Activated CD8-positive, alpha-beta memory T cell treated with anti-CD3 and anti-CD28 coated beads, Interleukin-2, amount 10 ng/mL, durations not matched to agents 7 days and 5 days (primary cell): ENCODE measurements around the gene SPANXN2. TPM values are rescaled to one million over a fixed set of nuclear protein-coding genes. Genes with fewer than 3 reads are reported as not detected.
"Not testable (repeated sequence)": the region's sequence is repeated elsewhere in the genome, so short reads cannot be mapped to it uniquely, and the experiment has no call there.

Experiments
- ATAC-seq: fragments of 150-1000 bp; cut with Tn5 transposase; one replicate; pipeline ENCODE4 v1.10.0; 2021; ENCODE audit warnings: moderate library complexity
- CTCF ChIA-PET: fragments of 350-600 bp; sonication (Branson Sonifier 250); formaldehyde crosslinking; loops from one replicate; lab custom pipeline; 2021; ENCODE audit warnings: antibody characterized with exemption; lab: Charles Lee
- DNase-seq: peaks from one replicate; pipeline ENCODE4 v3.0.0-alpha.2; 2020
- H3K27ac Mint-ChIP-seq: one replicate; pipeline ENCODE4 v1.8.0; 2021; ENCODE audit warnings: mild to moderate bottlenecking, mixed read lengths
- H3K27me3 Mint-ChIP-seq: one replicate; pipeline ENCODE4 v1.8.0; 2021; ENCODE audit warnings: mixed read lengths
- H3K36me3 Mint-ChIP-seq: one replicate; pipeline ENCODE4 v1.8.0; 2021; ENCODE audit warnings: mild to moderate bottlenecking, mixed read lengths
- H3K4me1 Mint-ChIP-seq: one replicate; pipeline ENCODE4 v1.8.0; 2021; ENCODE audit warnings: mixed read lengths
- H3K4me3 Mint-ChIP-seq: one replicate; pipeline ENCODE4 v1.8.0; 2021; ENCODE audit warnings: mild to moderate bottlenecking, moderate library complexity, mixed read lengths
- H3K9me3 Mint-ChIP-seq: one replicate; pipeline ENCODE4 v1.8.0; 2022; ENCODE audit warnings: low read depth, mixed read lengths
- total RNA-seq, 2 experiments: library from RNA; stranded (reverse); gene quantifications; one replicate each; pipeline ENCODE4 v1.2.3, GENCODE V29; 2021

The SPANXN2 gene, protein sequence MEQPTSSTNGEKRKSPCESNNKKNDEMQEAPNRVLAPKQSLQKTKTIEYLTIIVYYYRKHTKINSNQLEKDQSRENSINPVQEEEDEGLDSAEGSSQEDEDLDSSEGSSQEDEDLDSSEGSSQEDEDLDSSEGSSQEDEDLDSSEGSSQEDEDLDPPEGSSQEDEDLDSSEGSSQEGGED
- total RNA-seq, result not detected

DNA sequence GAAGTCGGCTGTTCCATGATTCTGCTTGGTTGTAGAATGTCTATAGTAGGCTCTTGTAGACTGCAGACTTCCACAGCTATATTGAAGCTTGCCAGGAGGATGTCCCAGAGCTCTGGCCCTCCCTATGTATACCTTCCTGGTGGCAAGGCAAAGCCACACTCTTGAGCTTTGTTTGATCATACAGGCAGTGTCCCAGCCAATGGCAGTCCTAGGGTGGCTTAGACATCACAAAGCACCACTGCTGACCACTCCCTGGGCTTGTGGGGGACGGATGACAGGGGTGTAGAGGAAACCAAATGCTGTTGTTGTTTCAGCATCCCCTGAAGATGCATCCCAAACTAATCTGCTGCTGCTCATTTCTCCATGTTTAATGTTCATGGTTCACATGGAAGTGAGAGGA, at the start of gene SPANXN2:
SPANXN2 (minus strand) TSS at position 101 of the 400 bp plus-strand sequence; CDS start at position 17, 84 bp downstream.
- ATAC-seq, H3K36me3 Mint-ChIP-seq, H3K9me3 Mint-ChIP-seq, H3K4me1 Mint-ChIP-seq, H3K27me3 Mint-ChIP-seq, H3K27ac Mint-ChIP-seq, H3K4me3 Mint-ChIP-seq, CTCF ChIA-PET, DNase-seq: not testable (repeated sequence)

DNA sequence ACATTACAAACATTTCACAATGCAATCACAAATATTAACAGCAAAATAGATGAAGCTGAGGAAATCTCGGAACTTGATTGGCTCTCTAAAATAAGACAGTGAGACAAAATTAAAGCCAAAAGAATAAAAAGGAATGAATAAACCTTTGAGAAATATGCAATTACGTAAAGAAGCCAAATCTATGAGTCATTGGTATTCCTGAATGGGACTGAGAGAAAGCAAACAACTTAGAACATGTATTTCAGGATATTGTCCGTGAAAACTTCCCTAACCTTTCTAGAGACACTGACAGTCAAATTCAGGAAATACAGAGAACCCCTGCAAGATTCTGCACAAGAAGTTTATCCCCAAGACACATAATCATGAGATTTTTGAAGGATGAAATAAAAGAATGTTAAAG, 48.4 kb upstream of the SPANXN2 start:
- ATAC-seq (no peak), DNase-seq (no peak)
- Mint-ChIP-seq H3K4me1 (no peaks in the 10 kb centered on the region), H3K27ac (no peak overlapping the region), H3K4me3 (no peak overlapping the region), H3K27me3 (no peaks in the 10 kb centered on the region), H3K36me3 (no peaks in the 10 kb centered on the region), H3K9me3 (peaks cover 9% of the 10 kb centered on the region)
- CTCF ChIA-PET, result no interaction called here

GRCh38 chrX:143767789-143768188, 47.2 kb upstream of the SPANXN2 start:
- H3K36me3 Mint-ChIP-seq, CTCF ChIA-PET, H3K27ac Mint-ChIP-seq, H3K4me3 Mint-ChIP-seq, ATAC-seq, DNase-seq, H3K4me1 Mint-ChIP-seq, H3K9me3 Mint-ChIP-seq, H3K27me3 Mint-ChIP-seq: not testable (repeated sequence)

DNA sequence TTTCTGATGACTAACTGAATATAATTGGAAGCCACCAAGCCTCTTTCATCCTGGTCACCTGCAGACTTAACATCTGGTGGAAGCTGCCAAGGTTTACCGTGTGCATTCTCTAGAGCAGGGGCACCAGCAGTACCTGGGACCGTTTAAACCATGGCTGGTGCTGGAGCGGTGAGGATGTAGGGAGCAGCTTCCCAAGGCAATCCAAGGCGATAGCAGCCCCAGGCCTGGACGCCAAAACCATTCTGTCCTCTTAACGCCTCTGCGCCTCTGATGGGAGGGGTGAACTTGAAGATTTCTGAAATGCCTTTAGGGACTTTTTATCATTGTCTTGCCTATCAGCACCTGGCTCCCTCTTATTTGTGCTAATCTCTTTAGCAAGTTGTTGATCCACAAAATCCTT, 37.3 kb upstream of the SPANXN2 start:
- H3K36me3 Mint-ChIP-seq, result no peaks in the 10 kb centered on the region
- no peak for ATAC-seq
- H3K4me3 Mint-ChIP-seq, result no peak overlapping the region
- CTCF ChIA-PET, result no interaction called here
- no peaks in the 10 kb centered on the region for H3K27me3 Mint-ChIP-seq
- no peaks in the 10 kb centered on the region for H3K9me3 Mint-ChIP-seq
- no peaks in the 10 kb centered on the region for H3K4me1 Mint-ChIP-seq
- DNase-seq, result no peak
- H3K27ac Mint-ChIP-seq, result no peak overlapping the region

DNA sequence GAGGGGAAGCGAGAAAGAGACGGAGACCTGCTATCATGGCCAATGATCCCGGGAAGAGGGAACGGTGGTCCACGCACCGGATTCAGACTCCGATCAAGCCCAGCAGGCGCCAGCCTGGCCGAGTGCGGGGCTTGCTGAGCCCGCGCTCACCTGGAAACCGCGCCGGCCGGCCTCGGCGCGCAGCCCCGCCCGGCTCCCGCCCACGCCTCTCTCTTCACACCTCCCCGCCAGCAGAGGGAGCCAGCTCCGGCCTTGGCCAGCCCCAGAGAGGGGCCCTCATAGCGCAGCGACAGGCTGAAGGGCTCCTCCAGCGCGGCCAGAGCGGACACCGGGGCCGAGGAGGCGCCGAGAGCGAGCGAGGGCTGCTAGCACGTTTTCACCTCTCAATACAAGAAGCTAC, 36.8 kb upstream of the SPANXN2 start:
- no peak overlapping the region for H3K27ac Mint-ChIP-seq
- H3K4me3 Mint-ChIP-seq, result no peak overlapping the region
- no peaks in the 10 kb centered on the region for H3K9me3 Mint-ChIP-seq
- no peaks in the 10 kb centered on the region for H3K4me1 Mint-ChIP-seq
- no peak for DNase-seq
- H3K36me3 Mint-ChIP-seq, result no peaks in the 10 kb centered on the region
- CTCF ChIA-PET, result no interaction called here
- ATAC-seq, result no peak
- no peaks in the 10 kb centered on the region for H3K27me3 Mint-ChIP-seq

- CTCF ChIA-PET, result no interaction called here
- Mint-ChIP-seq H3K9me3 (no peaks in the 10 kb centered on the region), H3K4me3 (no peak overlapping the region), H3K36me3 (no peaks in the 10 kb centered on the region), H3K4me1 (no peaks in the 10 kb centered on the region), H3K27ac (no peak overlapping the region), H3K27me3 (no peaks in the 10 kb centered on the region)
- DNase-seq (no peak), ATAC-seq (no peak)
Measured at GRCh38 chrX:143754183-143754582, 33.6 kb upstream of the SPANXN2 start.

DNA sequence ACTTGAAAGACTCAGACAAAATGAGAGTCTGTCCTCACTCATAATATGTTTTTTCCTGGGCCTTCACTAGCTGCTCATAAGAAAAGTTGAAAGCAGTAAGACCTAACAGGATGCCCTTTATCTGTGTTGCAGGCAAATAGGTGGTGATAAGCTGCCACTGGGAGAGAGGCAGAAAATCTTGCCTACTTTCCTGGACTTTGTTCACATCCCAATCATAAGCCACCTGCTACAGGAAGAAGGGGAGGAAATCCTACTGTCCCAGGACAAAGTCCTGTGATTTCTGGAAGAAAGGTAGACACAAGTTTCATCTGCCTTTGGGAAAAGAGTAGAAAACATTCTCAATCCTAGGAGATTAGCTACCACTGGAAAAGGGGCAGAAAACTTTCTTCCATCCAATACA, 13.3 kb upstream of the SPANXN2 start:
- no peaks in the 10 kb centered on the region for H3K4me1 Mint-ChIP-seq
- no peak overlapping the region for H3K27ac Mint-ChIP-seq
- CTCF ChIA-PET, result no interaction called here
- H3K4me3 Mint-ChIP-seq, result no peak overlapping the region
- no peaks in the 10 kb centered on the region for H3K36me3 Mint-ChIP-seq
- ATAC-seq (no peak), DNase-seq (no peak)
- H3K9me3 Mint-ChIP-seq, result no peaks in the 10 kb centered on the region
- H3K27me3 Mint-ChIP-seq, result no peaks in the 10 kb centered on the region

DNA sequence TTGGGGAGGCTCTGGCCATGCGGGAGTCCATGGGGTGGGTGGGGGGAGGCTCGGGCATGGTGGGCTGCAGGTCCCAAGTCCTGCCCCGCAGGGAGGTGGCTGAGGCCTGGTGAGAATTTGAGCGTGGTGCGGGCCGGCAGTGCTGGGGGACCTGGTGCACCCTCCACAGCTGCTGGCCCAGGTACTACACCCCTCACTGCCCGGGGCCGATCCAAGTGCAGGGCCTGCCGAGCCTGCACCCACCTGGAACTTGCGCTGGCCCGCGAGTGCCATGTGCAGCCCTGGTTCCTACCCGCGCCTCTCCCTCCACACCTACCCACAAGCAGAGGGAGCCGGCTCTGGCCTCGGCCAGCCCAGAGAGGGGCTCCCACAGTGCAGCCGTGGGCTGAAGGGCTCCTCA, 5.7 kb upstream of the SPANXN2 start:
- no peak overlapping the region for H3K27ac Mint-ChIP-seq
- CTCF ChIA-PET, result no interaction called here
- H3K9me3 Mint-ChIP-seq, result peaks cover 2% of the 10 kb centered on the region

DNA sequence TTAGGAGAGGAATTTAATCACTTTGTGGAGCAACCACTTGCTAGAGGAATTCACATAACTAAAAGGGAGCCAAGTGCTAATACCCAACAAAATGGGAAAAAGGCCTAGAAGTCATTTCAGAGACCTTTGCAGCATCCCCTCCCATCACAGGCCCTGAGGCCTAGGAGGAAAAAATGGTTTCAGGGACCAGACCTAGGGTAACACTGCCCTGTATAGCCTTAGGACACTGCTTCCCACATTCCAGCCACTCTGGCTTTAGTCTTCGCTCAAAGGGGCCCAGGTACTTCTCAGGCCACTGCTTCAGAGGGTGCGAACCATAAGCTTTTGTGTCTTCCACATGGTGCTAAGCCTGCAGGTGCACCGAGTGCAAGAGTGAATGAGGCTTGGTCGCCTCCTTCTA, 19.1 kb downstream of the SPANXN2 start:
- CTCF ChIA-PET, result no interaction called here
- no peaks in the 10 kb centered on the region for H3K27me3 Mint-ChIP-seq
- no peaks in the 10 kb centered on the region for H3K9me3 Mint-ChIP-seq
- no peak overlapping the region for H3K4me3 Mint-ChIP-seq
- no peak overlapping the region for H3K27ac Mint-ChIP-seq
- no peaks in the 10 kb centered on the region for H3K36me3 Mint-ChIP-seq
- DNase-seq (no peak), ATAC-seq (no peak)
- no peaks in the 10 kb centered on the region for H3K4me1 Mint-ChIP-seq

More for the DNA sequence above, 5.7 kb upstream of the SPANXN2 start:
- Mint-ChIP-seq H3K4me3 (no peak overlapping the region), H3K27me3 (no peaks in the 10 kb centered on the region), H3K4me1 (no peaks in the 10 kb centered on the region), H3K36me3 (no peaks in the 10 kb centered on the region)
- DNase-seq (no peak), ATAC-seq (no peak)

- CTCF ChIA-PET, result no interaction called here
- H3K27ac Mint-ChIP-seq, result no peak overlapping the region
- H3K9me3 Mint-ChIP-seq, result no peaks in the 10 kb centered on the region
- ATAC-seq (no peak), DNase-seq (no peak)
- no peaks in the 10 kb centered on the region for H3K4me1 Mint-ChIP-seq
- H3K4me3 Mint-ChIP-seq, result no peak overlapping the region
- H3K27me3 Mint-ChIP-seq, result no peaks in the 10 kb centered on the region
- no peaks in the 10 kb centered on the region for H3K36me3 Mint-ChIP-seq
Measured at GRCh38 chrX:143694885-143695284, 25.7 kb downstream of the SPANXN2 start.

GRCh38 chrX:143683486-143683885, 37.1 kb downstream of the SPANXN2 start:
- no peak overlapping the region for H3K4me3 Mint-ChIP-seq
- no peak overlapping the region for H3K27ac Mint-ChIP-seq
- H3K27me3 Mint-ChIP-seq, result no peaks in the 10 kb centered on the region
- DNase-seq (no peak), ATAC-seq (no peak)
- no peaks in the 10 kb centered on the region for H3K36me3 Mint-ChIP-seq
- no peaks in the 10 kb centered on the region for H3K9me3 Mint-ChIP-seq
- H3K4me1 Mint-ChIP-seq, result no peaks in the 10 kb centered on the region
- CTCF ChIA-PET, result no interaction called here

- Mint-ChIP-seq H3K4me1 (no peaks in the 10 kb centered on the region), H3K27ac (no peak overlapping the region), H3K27me3 (no peaks in the 10 kb centered on the region), H3K4me3 (no peak overlapping the region), H3K36me3 (no peaks in the 10 kb centered on the region), H3K9me3 (peaks cover 2% of the 10 kb centered on the region)
- CTCF ChIA-PET, result no interaction called here
- DNase-seq, result no peak
- ATAC-seq, result no peak
Measured at GRCh38 chrX:143674926-143675325, 45.6 kb downstream of the SPANXN2 start.

GRCh38 chrX:143669395-143669794, 51.2 kb downstream of the SPANXN2 start:
- Mint-ChIP-seq H3K9me3 (peaks cover 2% of the 10 kb centered on the region), H3K36me3 (no peaks in the 10 kb centered on the region)

GRCh38 chrX:143664302-143664701, 56.2 kb downstream of the SPANXN2 start:
- DNase-seq (no peak), ATAC-seq (no peak)
- Mint-ChIP-seq H3K36me3 (no peaks in the 10 kb centered on the region), H3K4me3 (no peak overlapping the region), H3K27me3 (no peaks in the 10 kb centered on the region), H3K9me3 (no peaks in the 10 kb centered on the region), H3K4me1 (no peaks in the 10 kb centered on the region), H3K27ac (no peak overlapping the region)
- CTCF ChIA-PET, result no interaction called here

More at GRCh38 chrX:143669395-143669794, 51.2 kb downstream of the SPANXN2 start:
- Mint-ChIP-seq H3K4me1 (no peaks in the 10 kb centered on the region), H3K4me3 (no peak overlapping the region), H3K27ac (no peak overlapping the region), H3K27me3 (no peaks in the 10 kb centered on the region)
- CTCF ChIA-PET, result no interaction called here
- ATAC-seq, result no peak
- DNase-seq, result no peak

- no peak for ATAC-seq
- no peak for DNase-seq
- no peaks in the 10 kb centered on the region for H3K9me3 Mint-ChIP-seq
- no peaks in the 10 kb centered on the region for H3K4me1 Mint-ChIP-seq
- H3K27me3 Mint-ChIP-seq, result no peaks in the 10 kb centered on the region
- no peaks in the 10 kb centered on the region for H3K36me3 Mint-ChIP-seq
- H3K4me3 Mint-ChIP-seq, result no peak overlapping the region
- CTCF ChIA-PET, result no interaction called here
- no peak overlapping the region for H3K27ac Mint-ChIP-seq
Measured at GRCh38 chrX:143663755-143664154, 56.8 kb downstream of the SPANXN2 start.
